Left ventricle myocardium inferior (tissue), 1 donor: ENCODE data around the gene LRTM2. TPM values are rescaled to one million over a fixed set of nuclear protein-coding genes. Genes with fewer than 3 reads are reported as not detected.

Experiments used
- DNase-seq: peaks from one replicate; pipeline ENCODE4 v3.0.0-alpha.2; 2020
- H3K27ac ChIP-seq: fragments of 200-600 bp; replicated peaks from 2 replicates; pipeline ENCODE4 v1.8.0; 2021
- H3K27me3 ChIP-seq: fragments of 200-600 bp; 2 replicates; pipeline ENCODE4 v1.8.0; 2021; ENCODE audit warnings: low read depth
- H3K36me3 ChIP-seq: fragments of 200-600 bp; 2 replicates; pipeline ENCODE4 v1.8.0; 2021
- H3K4me1 ChIP-seq: fragments of 200-600 bp; 2 replicates; pipeline ENCODE4 v1.8.0; 2021
- H3K4me3 ChIP-seq: fragments of 200-600 bp; 2 replicates; pipeline ENCODE4 v1.8.0; 2021; ENCODE audit warnings: mild to moderate bottlenecking, moderate library complexity
- H3K9me3 ChIP-seq: fragments of 200-600 bp; replicated peaks from 2 replicates; pipeline ENCODE4 v1.8.0; 2021
- CTCF ChIP-seq: fragments of 200-600 bp; IDR thresholded peaks from 2 replicates; pipeline ENCODE4 v1.8.0; 2021; ENCODE audit warnings: antibody characterized with exemption, mild to moderate bottlenecking, borderline replicate concordance
- intact Hi-C: fragments of 100-400 bp; cut with micrococcal nuclease; formaldehyde crosslinking; loops from one replicate; pipeline ENCODE4 v1.11.0; 2022
- total RNA-seq: library from RNA; stranded (reverse); fragmentation: NEBNext Ultra II Directional; extraction: Animal tissue kit (Norgen Biotek cat#: 25700); gene quantifications from one replicate; pipeline ENCODE4 v1.2.1, GENCODE V29; 2021
- donor health status: DM: no; HTN: yes; CAD: no; lungs with severe emphysema.

The LRTM2 gene
- total RNA-seq, 1 donor from 2014 or later: not detected

DNA sequence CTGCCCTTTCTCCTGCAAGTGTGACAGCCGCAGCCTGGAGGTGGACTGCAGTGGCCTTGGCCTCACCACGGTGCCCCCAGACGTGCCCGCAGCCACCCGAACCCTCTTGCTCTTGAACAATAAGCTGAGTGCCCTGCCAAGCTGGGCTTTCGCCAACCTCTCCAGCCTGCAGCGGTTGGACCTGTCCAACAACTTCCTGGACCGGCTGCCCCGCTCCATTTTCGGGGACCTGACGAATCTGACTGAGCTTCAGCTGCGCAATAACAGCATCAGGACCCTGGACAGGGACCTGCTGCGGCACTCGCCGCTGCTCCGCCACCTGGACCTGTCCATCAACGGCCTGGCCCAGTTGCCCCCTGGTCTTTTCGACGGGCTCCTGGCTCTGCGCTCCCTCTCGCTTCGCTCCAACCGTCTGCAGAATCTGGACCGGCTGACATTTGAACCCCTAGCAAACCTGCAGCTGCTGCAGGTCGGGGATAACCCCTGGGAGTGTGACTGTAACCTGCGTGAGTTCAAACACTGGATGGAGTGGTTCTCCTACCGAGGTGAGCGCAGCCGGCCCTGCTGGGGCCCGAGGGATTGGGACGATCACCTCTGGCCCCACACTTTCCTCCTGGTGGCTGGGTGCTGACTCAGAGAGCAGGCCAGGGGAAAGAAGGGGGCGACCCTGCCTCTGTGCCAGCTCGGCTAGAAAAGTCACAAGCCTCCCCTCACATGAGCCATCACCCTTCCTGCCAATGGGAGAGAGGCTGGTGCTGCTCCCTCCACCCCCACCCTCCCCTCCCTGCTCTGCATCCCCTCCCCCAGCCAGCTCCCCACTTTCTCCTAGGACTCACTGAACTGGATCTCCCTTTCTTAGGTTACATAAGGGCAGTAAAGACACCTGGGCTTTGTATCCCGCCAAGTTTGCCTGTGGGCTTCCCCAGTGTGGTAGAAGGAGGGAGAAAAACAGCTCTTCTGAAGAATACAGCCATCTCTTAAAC is 10.9 kb downstream of the LRTM2 start:
- H3K4me1 ChIP-seq: peaks cover 5% of the 10 kb centered on the region
- peak; percentile 33 for DNase-seq
- no peak overlapping the region for H3K27ac ChIP-seq
- no peaks in the 10 kb centered on the region for H3K36me3 ChIP-seq
- H3K9me3 ChIP-seq: no peaks in the 10 kb centered on the region
- H3K27me3 ChIP-seq: peaks cover 100% of the 10 kb centered on the region
- H3K4me3 ChIP-seq: no peak overlapping the region
- intact Hi-C loops: no loop called here
- TF ChIP-seq CTCF: no peak

GRCh38 chr12:1832801-1833595 is 12.6 kb downstream of the LRTM2 start:
- Histone ChIP-seq H3K9me3 (no peaks in the 10 kb centered on the region), H3K27ac (no peak overlapping the region), H3K36me3 (no peaks in the 10 kb centered on the region), H3K4me1 (peaks cover 5% of the 10 kb centered on the region), H3K27me3 (peaks cover 91% of the 10 kb centered on the region), H3K4me3 (no peak overlapping the region)
- intact Hi-C loops: no loop called here
- TF ChIP-seq CTCF: no peak
- DNase-seq: no peak

GRCh38 chr12:1833596-1834028 is 13.2 kb downstream of the LRTM2 start:
- DNase-seq: no peak
- intact Hi-C loops: no loop called here

DNA sequence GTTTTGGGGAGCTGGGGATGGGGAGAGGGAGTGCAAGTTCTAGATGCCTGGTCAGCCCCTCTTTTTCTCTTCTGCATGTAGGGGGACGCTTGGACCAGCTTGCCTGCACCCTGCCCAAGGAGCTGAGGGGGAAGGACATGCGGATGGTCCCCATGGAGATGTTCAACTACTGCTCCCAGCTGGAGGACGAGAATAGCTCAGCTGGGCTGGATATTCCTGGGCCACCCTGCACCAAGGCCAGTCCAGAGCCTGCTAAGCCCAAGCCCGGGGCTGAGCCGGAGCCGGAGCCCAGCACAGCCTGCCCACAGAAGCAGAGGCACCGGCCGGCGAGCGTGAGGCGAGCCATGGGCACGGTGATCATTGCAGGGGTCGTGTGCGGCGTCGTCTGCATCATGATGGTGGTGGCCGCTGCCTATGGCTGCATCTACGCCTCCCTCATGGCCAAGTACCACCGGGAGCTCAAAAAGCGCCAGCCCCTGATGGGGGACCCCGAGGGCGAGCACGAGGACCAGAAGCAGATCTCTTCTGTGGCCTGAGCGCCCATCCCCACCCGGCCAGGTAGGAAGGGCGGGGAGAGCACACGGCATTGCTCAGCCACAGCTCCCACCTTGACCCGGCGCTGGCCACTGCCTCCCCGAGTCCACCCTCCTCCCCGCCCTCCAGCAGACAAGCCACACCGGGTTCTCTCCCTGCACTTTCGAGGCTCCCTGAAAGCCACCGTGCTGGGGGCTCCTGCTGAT is 14.0 kb downstream of the LRTM2 start:
- Histone ChIP-seq H3K4me1 (peaks cover 5% of the 10 kb centered on the region), H3K27me3 (peaks cover 78% of the 10 kb centered on the region), H3K9me3 (no peaks in the 10 kb centered on the region), H3K4me3 (no peak overlapping the region), H3K36me3 (no peaks in the 10 kb centered on the region), H3K27ac (no peak overlapping the region)
- intact Hi-C loops: no loop called here
- no peak for TF ChIP-seq CTCF
- no peak for DNase-seq

More at GRCh38 chr12:1833596-1834028, 13.2 kb downstream of the LRTM2 start:
- Histone ChIP-seq H3K9me3 (no peaks in the 10 kb centered on the region), H3K36me3 (no peaks in the 10 kb centered on the region), H3K27ac (no peak overlapping the region), H3K27me3 (peaks cover 85% of the 10 kb centered on the region), H3K4me3 (no peak overlapping the region), H3K4me1 (peaks cover 5% of the 10 kb centered on the region)
- no peak for TF ChIP-seq CTCF
